Measurements from ENCODE around the gene ACADL. TPM values are rescaled to one million over a fixed set of nuclear protein-coding genes. Genes with fewer than 3 reads are reported as not detected.

The ACADL gene
- total and polyA plus RNA-seq, 2 experiments from 2014 or later = 0.37 TPM; not detected in 1

GRCh38 chr2:210228586-210228985 lies 3.3 kb upstream of the ACADL start (continued):
- TF ChIP-seq ZNF462 (CRISPR knock-in tag; IDR thresholded peaks at IDR 0.05) = no peak

- 0 out of 2 replicates have a peak, but pooled peaks cover 3% of the 10 kb centered on the region for H3K9me2 ChIP-seq (ENCODE audit: insufficient read depth)
- no peaks in the 10 kb centered on the region for H3K79me2 ChIP-seq (replicated peaks; ENCODE audit: insufficient read depth)
- no peak overlapping the region for H3K4me3 ChIP-seq
- no peak overlapping the region for H2AFZ ChIP-seq
- H3K4me1 Mint-ChIP-seq = peaks cover 20% of the 10 kb centered on the region
- peaks cover 47% of the 10 kb centered on the region for H3K27me3 ChIP-seq (ENCODE audit: insufficient read depth)
- no peak for DNase-seq (ENCODE audit: low spot score)
- H3K36me3 ChIP-seq (ENCODE audit: insufficient read depth) = no peaks in the 10 kb centered on the region
- H3K4me1 ChIP-seq (ENCODE audit: insufficient read depth) = 0 out of 2 replicates have a peak, but pooled peaks cover 3% of the 10 kb centered on the region
- ATAC-seq = no peak
- no peak overlapping the region for H3K4me3 Mint-ChIP-seq
- no peaks in the 10 kb centered on the region for H4K20me1 ChIP-seq (replicated peaks; ENCODE audit: insufficient read depth)
- H3K27ac ChIP-seq (ENCODE audit: low read depth) = no peak overlapping the region
- no peak overlapping the region for H3K27ac Mint-ChIP-seq
- no peaks in the 10 kb centered on the region for H3K9me3 Mint-ChIP-seq
- H3K27me3 Mint-ChIP-seq (ENCODE audit: insufficient read depth, low read depth, poor library complexity) = peaks cover 39% of the 10 kb centered on the region
- H3F3A ChIP-seq (replicated peaks; ENCODE audit: low read depth) = no peaks in the 10 kb centered on the region
- no peaks in the 10 kb centered on the region for H3K36me3 Mint-ChIP-seq (ENCODE audit: low read depth)
- H3K4me2 ChIP-seq = no peak overlapping the region
- TF ChIP-seq CTCF (conservative IDR thresholded peaks at IDR 0.05; ENCODE audit: low read depth in 2 of 2) (no peak), ZNF462 (CRISPR knock-in tag; IDR thresholded peaks at IDR 0.05) (no peak), CREB1 (CRISPR knock-in tag; IDR thresholded peaks at IDR 0.05; ENCODE audit: low read depth) (no peak), ETS1 (IDR thresholded peaks at IDR 0.05) (no peak)
Measured at GRCh38 chr2:210227290-210228088, 2.2 kb upstream of the ACADL start.
